Transverse colon (tissue), 4 donors: ENCODE data around the gene PBXIP1. TPM values are rescaled to one million over a fixed set of nuclear protein-coding genes. Genes with fewer than 3 reads are reported as not detected.
"Not testable (repeated sequence)": the region's sequence is repeated elsewhere in the genome, so short reads cannot be mapped to it uniquely, and the experiment has no call there.

Source experiments
- DNase-seq: peaks from one replicate; pipeline ENCODE4 v3.0.0-alpha.2; 2019
- H3K27ac ChIP-seq, 4 donors: fragments of 200-600 bp; sonication (generic); 2 replicates each; pipeline ENCODE4 v1.5.1; 2016 to 2018; ENCODE audit warnings: inconsistent platforms in 4 of 4
- H3K27me3 ChIP-seq: fragments of 200-600 bp; sonication (generic); 2 replicates; pipeline ENCODE4 v1.5.1; 2017; ENCODE audit warnings: inconsistent platforms
- H3K36me3 ChIP-seq, 4 donors: fragments of 200-600 bp; sonication (generic); 2 replicates each; pipeline ENCODE4 v1.5.1; 2017 to 2019; ENCODE audit warnings: inconsistent platforms in 4 of 4
- H3K4me1 ChIP-seq, 4 donors: fragments of 200-600 bp; sonication (generic); 2 replicates each; pipeline ENCODE4 v1.5.1; 2017 to 2020; ENCODE audit warnings: inconsistent platforms in 4 of 4
- H3K4me3 ChIP-seq, 4 donors: fragments of 200-600 bp; sonication (generic); 1 replicate in 1 of 4; 2 replicates in 3 of 4; pipeline versions ENCODE4 v1.5.1 to v1.6.1; 2017 to 2019; ENCODE audit warnings: inconsistent platforms in 4 of 4
- H3K9me3 ChIP-seq, 2 donors: fragments of 200-600 bp; sonication (generic); 2 replicates each; pipeline ENCODE4 v1.5.1; 2017 to 2019; ENCODE audit warnings: inconsistent platforms in 2 of 2
- CTCF ChIP-seq, 5 experiments: fragments of 200-600 bp in 3 of 5; fragments of 450-650 bp in 2 of 5; sonication (generic) in 3 of 5; IDR thresholded peaks; 1 replicate in 2 of 5; 2 replicates in 3 of 5; pipeline ENCODE4 v1.5.1; 2016 to 2017; ENCODE audit warnings: antibody characterized with exemption in 5 of 5, inconsistent platforms in 3 of 5, mild to moderate bottlenecking in 2 of 5, moderate library complexity in 1 of 5
- EP300 ChIP-seq: sonication (generic); formaldehyde crosslinking; IDR thresholded peaks from one replicate; pipeline ENCODE4 v1.6.1; 2017; ENCODE audit warnings: antibody characterized with exemption, low read depth
- POLR2A ChIP-seq: fragments of 450-650 bp; IDR thresholded peaks from one replicate; pipeline ENCODE4 v1.6.1; 2016; ENCODE audit warnings: antibody characterized with exemption, mild to moderate bottlenecking, moderate library complexity
- POLR2AphosphoS5 ChIP-seq, 3 donors: sonication (generic); formaldehyde crosslinking; IDR thresholded peaks; one replicate each; pipeline ENCODE4 v1.6.1; 2016; ENCODE audit warnings: antibody characterized with exemption in 3 of 3
- WGBS, 2 donors: methylation state at CpG; one replicate each; pipeline ENCODE4 v1.1.5; 2018; ENCODE audit warnings: low coverage in 1 of 2; 5-methylcytosine and 5-hydroxymethylcytosine counted together
- in situ Hi-C, 4 donors: fragments of 200-750 bp; cut with MboI; loops; one replicate each; pipeline versions ENCODE4 v1.15.0 to v1.15.1; 2017; ENCODE audit warnings: low sequenced_read_pairs in 3 of 4, low pct_ligation_motif_present in 1 of 4, low pct_unique_long_range_greater_than_20kb in 1 of 4
- intact Hi-C: fragments of 100-400 bp; cut with DNase I; formaldehyde crosslinking; loops from one replicate; pipeline ENCODE4 v1.15.1; 2023; ENCODE audit warnings: low total_unique reads
- total RNA-seq, 4 donors: library from RNA; depleted of rRNA; stranded (reverse); fragments of >200 nt; gene quantifications; one replicate each; pipeline ENCODE4 v1.1.0, GENCODE V29; 2016

The PBXIP1 gene
- total RNA-seq, 4 donors from 2014 or later, result 54.1 to 94.1 (median 83.6) TPM

DNA sequence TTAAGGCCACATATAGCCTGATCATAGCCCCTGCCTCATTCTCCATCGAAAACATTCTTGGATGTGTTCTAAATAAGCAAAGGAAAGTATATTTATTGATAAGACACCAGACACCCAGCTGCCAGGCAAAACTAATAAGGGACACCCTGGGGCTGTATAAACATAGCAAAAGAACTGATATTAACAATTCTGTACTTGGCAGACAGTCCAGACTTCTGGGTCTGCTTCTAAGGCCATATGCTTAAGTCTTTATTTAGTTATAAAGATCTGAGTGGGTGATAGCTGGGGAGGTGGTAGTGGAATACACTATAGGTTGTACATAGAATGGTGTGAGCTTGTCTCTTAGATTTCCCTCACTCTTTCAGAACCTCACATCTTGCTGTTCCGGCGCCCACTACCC is 22.5 kb upstream of the PBXIP1 start:
- no peak for TF ChIP-seq EP300
- no peak for TF ChIP-seq POLR2A
- no peak for TF ChIP-seq CTCF (IDR thresholded peaks at IDR 0.05)
- TF ChIP-seq POLR2AphosphoS5 (IDR thresholded peaks at IDR 0.05), result no peak
- Histone ChIP-seq H3K27me3 (no peaks in the 10 kb centered on the region), H3K27ac (no peak overlapping the region), H3K36me3 (peaks cover 0 to 6% (median 0%) of the 10 kb centered on the region in 4 donors), H3K4me1 (peaks cover 12 to 24% (median 17%) of the 10 kb centered on the region in 4 donors), H3K4me3 (no peak overlapping the region), H3K9me3 (no peaks in the 10 kb centered on the region)
- intact Hi-C loops, result no loop called here
- DNase-seq, result no peak
- in situ Hi-C loops, result no loop called here
- WGBS, 2 donors, result 92 to 100% methylated on average over 3 of the region's 3 CpGs

DNA sequence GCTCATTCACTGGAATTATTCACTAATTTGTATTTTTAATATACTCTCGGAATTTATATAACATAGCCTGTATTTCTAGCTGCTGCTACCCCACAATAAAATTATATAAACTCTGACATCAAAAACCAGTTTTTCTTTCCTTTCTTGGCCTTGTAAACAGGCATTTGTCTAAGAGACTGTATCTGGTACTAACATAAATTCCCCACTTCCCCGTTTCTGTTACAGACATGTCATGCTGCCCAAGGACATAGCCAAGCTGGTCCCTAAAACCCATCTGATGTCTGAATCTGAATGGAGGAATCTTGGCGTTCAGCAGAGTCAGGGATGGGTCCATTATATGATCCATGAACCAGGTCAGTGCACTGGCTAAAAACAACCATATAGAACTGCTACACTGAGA is 21.9 kb upstream of the PBXIP1 start:
- H3K9me3 ChIP-seq, in situ Hi-C loops, H3K36me3 ChIP-seq, intact Hi-C loops, H3K27me3 ChIP-seq, H3K27ac ChIP-seq, H3K4me3 ChIP-seq, DNase-seq: not testable (repeated sequence)
- peaks cover 12 to 29% (median 21%) of the 10 kb centered on the region in 4 donors for H3K4me1 ChIP-seq
- 58 to 66% methylated on average over 3 of the region's 3 CpGs for WGBS, 2 donors

DNA sequence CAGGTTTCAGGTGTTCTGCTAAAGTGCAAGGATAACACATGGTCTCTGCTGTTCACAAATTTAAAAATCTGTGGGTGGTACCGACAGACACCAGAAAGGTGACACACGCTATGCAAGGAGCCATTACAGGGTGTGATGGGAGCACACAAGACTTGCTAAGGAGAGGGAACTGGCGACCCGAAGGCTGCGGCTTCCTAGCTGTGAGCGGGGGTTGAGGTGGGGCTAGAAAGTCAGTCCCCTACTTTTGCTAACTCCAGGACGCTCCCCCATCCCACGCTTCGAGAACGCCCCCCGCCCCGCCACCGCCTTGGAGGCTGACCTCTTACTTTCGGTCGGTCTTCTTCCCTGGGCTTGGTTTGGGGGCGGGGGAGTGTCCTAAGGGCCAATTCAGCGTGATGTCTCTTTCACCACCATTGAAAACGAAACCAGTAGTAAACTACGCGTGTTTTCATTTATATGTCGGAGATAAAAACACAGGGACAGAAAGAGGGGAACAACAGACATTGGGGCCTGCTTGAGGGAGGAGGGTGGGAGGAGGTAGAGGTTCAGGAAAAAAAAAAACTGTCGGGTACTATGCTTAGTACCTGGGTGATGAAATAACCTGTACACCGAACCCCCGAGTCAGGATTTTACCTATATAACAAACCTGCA is 19.6 kb upstream of the PBXIP1 start:
- Histone ChIP-seq H3K4me1 (peaks cover 23 to 45% (median 37%) of the 10 kb centered on the region in 4 donors), H3K27ac (peak overlapping the region; percentile 97 to 99 (median 99)), H3K36me3 (peaks cover 0 to 6% (median 0%) of the 10 kb centered on the region in 4 donors), H3K4me3 (peak overlapping the region; percentile 42 to 70 (median 58)), H3K27me3 (no peaks in the 10 kb centered on the region), H3K9me3 (no peaks in the 10 kb centered on the region)
- intact Hi-C loops, result no loop called here
- in situ Hi-C loops, result no loop called here
- WGBS, 2 donors, result 0 to 1% methylated on average over 13 to 24 of the region's 24 CpGs
- DNase-seq, result peak; percentile 81
- TF ChIP-seq POLR2A, result no peak
- peak in 2 of 3 donors; percentile 34 to 46 for TF ChIP-seq POLR2AphosphoS5 (IDR thresholded peaks at IDR 0.05)
- no peak for TF ChIP-seq EP300

DNA sequence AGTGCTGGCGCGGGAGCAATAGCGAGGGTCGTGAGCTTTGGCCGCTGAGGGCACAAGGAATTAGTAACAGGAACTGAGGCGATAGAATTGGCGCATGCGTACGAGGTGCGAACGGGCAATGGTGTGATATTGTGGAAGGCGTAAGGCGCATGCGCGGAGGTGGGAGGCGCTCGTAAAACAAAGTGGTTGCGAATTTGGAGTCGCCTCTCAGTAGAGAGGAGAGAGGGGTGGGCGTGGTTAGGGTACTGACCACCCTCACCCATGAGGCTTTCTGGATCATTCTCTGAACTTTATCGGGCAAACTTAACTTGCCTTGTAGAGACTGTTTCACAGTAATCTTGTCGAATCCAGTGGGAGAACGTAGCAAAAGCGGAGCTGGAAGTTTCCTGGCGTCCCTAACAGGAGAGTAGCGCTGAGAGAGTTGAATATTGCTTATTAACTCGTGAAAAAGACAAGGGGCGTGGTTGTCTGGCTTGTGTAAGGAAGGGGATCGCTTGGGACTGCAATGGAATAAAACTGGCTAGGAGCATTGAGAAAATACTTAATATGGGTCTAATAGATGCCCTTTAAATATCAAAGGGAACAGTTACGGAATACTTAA is 19.0 kb upstream of the PBXIP1 start:
- peaks cover 28 to 52% (median 43%) of the 10 kb centered on the region in 4 donors for H3K4me1 ChIP-seq
- H3K27ac ChIP-seq, result peak overlapping the region; percentile 97 to 99 (median 99)
- H3K4me3 ChIP-seq, result peak overlapping the region; percentile 42 to 70 (median 58)
- no peaks in the 10 kb centered on the region for H3K9me3 ChIP-seq
- WGBS, 2 donors, result 1% methylated on average over 19 to 30 of the region's 30 CpGs
- in situ Hi-C loops, result loop anchor here in 3 of 4 donors (25.0 kb wide), 1 partner anchor 87 kb away; the partner anchor contains the start of genes ADAM15 (in 3 of the 3) and EFNA4 (in 3 of the 3)
- H3K36me3 ChIP-seq, result peaks cover 0 to 6% (median 0%) of the 10 kb centered on the region in 4 donors
- peak; percentile 61 for TF ChIP-seq POLR2A
- TF ChIP-seq POLR2AphosphoS5 (IDR thresholded peaks at IDR 0.05), result peak; percentile 77 to 83 (median 79)
- TF ChIP-seq EP300, result no peak
- peak in 1 of 5 experiments; percentile 2 for TF ChIP-seq CTCF (IDR thresholded peaks at IDR 0.05)
- peak; percentile 96 for DNase-seq
- no peaks in the 10 kb centered on the region for H3K27me3 ChIP-seq
- intact Hi-C loops, result no loop called here
